Glomerular visceral epithelial cell (primary cell): ENCODE data around the gene DOK3.
"Not testable (repeated sequence)": the region's sequence is repeated elsewhere in the genome, so short reads cannot be mapped to it uniquely, and the experiment has no call there.

Source experiments
- DNase-seq: peaks from one replicate; pipeline ENCODE4 v3.0.0-alpha.2; 2016; ENCODE audit errors: extremely low spot score

DOK3 gene

DNA sequence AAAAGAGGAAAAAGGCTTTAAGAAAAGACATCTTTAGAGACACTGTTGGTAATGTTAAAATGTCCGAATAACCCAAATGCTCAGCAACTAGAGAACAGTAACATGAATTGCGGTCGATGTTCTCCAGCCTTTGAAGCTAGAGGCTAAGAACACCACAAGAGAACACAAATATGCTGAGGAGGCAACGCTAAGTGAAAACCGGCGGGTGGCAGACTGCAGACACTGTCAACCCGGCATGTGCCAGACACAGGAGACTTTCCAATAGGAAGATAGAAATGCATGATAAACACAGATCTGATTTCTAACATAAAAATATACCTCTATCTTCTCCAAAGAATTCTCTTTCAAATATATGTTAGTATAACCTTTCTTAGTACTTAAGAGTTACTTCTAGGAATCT, 25.5 kb upstream of the DOK3 start:
- DNase-seq, result no peak

DNA sequence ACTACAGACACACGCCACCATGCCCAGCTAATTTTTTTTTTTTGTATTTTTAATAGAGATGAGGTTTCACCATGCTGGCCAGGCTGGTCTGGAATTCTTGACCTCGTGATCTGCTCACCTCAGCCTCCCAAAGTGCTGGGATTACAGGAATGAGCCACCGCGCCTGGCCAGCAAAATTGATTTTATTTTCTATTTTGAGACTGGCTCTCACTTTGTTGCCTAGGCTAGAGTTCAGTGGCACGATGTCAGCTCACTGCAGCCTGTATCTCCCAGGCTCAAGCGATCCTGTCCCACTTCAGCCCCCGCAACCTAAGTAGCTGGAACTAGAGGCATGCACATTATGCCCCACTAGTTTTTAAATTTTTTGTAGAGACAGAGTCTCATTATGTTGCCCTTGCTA, 24.8 kb upstream of the DOK3 start:
- DNase-seq, result not testable (repeated sequence)

DNA sequence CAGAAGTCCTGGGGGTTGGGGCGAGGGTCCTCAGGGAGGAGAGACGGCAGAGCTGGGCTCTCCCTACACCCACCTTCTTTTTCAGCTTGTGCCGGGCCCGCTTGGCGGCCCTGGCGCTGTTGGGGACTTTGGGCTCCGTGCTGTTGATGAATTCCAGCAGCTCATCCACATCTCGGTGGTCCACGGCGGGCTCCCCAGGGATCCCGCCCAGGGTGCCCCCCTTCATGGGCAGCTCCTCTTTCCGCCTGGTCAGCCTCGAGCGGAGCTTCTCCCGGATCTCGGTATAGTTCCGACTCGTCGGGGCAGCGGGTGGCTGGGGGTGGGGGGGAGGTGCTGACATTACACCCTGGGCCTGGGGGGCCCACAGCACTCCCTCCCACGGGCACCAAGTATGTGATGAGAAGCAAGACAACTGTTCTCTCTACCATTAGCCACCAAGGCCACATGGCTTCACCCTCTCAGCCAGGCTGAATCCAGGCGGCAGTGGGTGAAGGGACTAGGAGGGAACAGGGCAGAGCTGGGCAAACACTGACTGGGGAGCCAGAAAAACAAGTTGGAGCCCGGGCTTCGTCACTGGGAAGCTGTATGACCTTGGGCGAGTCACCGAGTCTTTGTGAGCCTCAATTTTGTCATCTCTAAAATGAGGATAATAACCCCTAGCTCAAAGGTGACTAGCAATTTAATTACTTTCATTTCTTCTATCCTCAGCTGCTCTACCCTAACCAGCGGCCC, 21.7 kb upstream of the DOK3 start:
- no peak for DNase-seq

DNA sequence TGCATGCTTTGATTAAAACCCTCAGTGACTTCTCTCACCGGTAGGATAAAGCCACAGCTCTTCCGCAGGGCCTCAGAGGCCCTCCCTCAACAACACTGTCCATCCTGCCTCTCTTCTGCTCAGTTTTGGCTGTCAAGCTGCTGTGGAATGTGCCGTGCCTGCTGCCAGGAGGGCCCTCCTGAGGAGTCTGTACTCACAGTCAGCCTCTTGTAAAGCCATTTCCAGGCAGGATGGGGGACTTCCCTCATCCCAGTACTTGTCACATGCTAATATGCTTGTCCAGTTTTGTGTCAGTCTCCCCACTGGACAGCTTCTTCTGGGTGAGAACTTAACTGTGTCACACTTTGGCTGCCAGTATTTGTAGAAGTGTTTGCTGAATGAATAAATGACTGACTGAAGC, 21.0 kb upstream of the DOK3 start:
- DNase-seq, result no peak

DNA sequence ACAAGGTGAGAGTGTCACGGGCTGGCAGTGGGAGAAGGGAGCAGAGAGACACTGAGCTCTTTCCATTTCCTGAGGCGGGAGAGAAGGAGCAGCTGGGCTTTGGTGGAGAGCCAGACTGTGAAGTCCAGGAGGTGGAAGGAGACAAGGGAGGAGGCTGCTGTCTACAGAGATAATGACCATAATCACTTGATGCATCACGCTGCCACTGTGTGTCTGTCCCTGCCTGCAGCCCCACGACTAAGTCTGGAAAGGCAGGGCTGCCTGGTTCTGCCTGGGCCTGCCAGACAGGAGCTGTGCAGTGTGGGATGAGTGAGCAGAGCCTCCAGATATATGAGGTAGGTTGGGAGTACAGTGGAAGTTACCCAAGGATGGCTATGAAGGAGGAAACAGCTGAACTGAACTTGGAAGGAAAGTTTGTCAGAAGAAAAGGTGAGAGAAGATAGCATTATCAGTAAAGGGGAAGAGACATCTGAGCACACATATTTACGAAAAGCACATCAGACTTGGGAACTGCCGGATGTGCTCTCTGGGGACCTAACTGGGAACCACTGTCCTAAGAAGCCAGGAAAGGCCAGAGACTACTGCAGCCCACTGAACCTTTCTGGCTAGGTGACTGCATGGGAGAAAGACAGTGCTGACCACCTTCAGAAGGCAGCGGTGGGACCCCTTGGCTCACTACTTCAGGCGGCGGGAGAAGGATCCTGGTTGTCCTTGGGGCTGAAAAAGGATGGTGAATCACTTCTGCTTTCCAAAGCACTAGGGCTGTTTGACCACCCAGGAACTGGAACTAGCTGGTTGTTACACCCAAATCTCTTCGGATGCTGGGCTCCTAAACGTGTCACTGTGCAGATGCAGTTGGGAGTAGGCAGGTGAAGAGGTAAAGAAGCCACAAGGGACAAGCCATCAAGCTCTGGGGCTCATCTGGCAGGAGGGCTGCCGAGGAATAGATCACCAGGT, 19.9 kb upstream of the DOK3 start:
- no peak for DNase-seq

DNA sequence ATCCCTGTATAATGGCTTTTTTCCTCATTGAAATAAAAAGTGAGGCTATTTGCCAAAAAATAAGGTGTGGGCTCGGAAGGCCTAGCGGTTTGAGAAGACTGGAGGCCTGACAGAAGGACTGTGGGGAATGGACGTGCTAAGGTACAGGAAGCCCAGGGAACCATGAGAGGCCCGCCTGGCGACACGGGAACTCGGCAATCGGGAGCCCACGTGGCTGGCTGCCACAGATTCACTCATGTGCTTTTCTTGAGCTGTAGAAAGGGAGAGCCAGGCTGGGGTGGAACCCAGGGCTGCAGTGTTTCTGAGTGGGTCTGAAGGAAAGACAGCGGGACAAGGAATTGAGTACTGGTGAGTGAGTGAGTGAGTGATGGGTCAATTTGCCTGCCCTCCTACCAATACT, 19.0 kb upstream of the DOK3 start:
- DNase-seq, result no peak

DNA sequence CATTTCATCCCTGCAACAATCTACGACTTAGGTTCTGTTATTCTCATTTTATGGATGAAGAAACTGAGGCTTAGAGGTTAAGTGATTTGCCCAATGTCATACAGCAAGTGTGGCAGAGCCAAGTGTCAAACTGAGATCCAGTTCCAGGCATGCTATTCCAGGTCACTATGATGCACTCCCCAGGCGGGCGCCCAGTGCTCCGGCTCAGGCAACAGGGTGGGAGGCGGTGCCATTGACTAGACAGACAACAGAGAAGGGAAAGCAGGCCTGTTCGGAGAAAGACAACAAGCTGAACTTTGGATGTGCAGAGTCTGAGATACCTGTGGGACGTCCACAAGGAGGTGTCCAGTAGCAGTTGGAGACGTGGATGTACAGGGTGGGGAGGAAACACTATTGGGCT, 18.0 kb upstream of the DOK3 start:
- no peak for DNase-seq

DNA sequence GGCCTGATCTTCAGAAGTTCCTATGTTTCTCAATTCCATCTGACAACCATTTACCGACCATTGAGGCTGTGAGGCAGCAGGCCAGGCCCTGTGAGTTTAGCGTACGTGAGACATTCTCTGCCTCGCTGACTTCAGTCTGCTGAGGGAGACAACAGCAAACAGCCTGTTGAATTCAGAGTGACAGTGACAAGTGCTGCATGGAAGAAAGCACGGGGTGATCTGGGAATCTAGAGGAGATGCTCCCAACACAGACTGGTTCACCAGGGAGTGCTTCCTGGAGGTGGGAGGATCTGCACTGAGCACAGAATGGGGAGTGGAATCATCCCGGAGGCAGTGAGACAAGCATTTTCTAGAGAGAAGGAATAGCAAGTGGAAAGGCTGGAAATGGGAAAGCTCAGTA, 17.2 kb upstream of the DOK3 start:
- DNase-seq, result no peak

DNA sequence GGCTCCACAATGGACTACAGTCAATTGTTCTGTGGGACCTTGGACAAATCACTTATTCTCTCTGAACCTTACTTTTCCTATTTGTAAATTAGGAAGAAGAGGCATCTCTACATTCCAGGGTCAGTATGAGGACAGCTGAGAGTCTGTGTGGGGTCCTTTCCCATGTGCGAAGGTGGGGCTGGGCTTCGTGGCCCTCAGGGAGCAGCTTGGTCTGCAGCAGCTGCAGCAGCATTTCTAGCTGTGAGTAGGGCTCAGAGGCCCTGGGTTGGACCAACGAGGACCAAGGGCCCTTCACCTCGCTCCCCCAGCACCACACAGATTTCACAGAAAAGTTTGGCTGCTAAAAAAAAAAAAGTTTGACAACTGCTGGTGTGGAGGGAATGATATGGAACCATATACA, 16.6 kb upstream of the DOK3 start:
- no peak for DNase-seq

DNA sequence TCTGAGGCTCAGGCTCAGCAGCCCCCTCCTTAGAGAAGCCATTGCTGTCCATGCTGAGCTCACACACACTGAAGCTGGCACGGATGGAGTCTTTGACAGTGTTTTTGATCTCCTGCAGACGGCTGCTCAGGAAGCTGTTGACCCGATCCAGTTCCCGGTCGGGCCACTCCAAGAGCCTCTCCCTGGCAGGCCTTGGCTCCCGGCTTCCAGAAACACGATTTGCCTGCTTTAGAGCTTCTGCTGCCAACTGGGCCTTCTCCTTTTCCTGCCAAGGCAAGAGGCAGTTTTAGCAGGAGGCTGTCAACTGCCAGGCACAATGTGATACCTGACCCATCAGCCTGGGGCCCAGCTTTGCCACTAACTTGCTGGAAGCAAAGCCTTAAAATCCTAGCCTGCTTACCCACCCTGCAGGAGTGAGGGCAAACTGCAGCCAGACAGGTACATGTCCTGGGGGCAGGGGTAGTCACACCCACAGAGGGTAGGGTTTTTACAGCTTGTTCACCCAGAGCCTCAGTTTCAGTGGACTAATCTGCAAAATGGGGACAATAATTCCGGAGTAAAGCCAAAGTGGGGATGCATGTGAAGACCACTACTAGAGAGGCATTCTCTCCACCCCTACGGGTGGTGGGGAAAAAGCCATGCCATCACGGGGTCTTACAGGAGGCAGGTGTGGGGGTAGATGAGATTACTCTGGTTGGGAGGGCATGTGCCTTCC, 15.5 kb upstream of the DOK3 start:
- DNase-seq, result no peak

DNA sequence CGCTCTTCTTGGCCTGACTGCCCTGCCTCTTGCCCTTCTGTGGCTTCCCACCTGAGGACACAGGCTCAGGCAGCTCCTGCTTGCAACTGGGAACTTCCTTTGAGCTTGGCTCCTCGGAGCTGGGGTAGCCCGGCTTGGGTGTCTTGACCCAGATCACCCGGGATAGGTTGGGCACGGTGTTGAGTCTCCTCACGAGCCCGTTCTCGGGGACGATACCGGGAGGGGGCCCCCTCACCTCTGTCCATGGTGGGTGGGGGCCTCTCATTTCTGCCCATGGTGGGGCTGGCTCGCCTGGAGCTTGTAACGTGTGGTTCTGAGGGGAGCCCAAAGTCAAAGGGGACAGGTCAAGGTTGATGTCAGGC, 14.9 kb upstream of the DOK3 start:
- DNase-seq, result no peak

DNA sequence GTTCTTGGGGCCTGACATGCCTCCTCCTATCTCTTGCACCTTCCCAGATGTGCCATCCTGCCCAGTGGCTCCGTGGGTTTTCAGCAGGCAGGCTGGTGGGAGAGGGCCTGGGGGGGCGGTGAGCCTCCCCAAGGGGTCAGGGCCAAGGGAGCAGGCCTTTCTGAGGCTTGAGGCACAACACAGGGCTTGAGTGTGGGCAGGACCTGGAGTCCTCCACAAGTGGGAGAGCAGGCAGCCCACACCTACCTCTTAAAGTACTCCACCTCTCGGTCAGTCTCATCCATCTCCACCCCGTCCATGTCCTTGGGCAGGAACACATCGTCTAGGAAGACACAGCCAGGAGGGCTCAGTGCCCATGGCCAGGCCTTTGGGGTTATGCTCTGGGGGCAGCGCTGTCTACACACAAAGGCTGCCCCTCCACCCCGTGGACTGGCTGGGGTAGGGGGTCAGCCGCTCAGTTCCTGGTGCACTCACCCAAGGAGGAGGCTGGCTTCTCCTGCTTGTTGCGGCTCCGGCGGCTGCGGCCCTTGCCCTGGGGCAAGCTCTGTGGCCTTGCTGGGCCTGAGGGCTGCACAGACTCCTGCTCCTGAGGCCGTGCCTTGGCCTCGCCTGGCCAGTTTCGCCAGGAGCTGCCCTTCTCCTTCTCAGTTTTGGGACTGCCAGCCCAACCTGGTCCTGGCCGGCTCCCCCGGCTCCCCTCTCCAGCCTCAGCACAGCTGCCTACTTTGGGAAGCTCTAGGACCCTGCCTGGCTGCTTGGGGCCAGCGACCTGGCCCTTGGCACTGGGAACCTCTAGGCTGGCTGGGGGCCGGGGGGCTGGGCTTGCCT, 14.3 kb upstream of the DOK3 start:
- no peak for DNase-seq

DNA sequence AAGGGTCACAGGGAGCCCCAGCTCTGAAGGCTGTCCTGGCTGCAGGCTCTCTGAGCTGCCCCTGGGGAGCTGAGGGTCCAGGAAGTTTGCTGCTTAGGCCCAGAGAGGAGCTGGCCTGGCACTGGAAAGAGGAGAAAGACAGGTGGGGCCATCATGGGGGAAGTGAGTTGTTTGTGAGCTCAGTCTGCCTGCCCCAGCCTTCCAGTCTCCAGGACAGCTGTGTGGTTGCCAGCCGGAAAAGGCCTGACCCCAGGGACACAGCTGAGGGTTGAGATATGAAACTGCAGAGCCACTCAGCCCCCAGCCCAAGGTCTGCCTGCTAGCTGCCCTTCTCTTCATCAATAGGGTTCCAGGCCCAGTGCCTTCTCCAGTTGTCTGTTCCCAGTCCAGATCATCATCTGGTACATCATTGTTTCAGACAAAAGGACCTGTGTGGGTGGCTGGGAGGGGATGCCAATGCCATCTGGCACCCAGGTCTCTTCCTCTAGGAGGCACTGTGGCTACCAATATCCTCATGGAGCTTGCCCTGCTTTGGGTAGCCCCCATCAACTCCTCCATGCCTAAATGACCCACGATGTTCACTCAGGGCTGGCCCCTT, 11.4 kb upstream of the DOK3 start:
- DNase-seq, result no peak

DNA sequence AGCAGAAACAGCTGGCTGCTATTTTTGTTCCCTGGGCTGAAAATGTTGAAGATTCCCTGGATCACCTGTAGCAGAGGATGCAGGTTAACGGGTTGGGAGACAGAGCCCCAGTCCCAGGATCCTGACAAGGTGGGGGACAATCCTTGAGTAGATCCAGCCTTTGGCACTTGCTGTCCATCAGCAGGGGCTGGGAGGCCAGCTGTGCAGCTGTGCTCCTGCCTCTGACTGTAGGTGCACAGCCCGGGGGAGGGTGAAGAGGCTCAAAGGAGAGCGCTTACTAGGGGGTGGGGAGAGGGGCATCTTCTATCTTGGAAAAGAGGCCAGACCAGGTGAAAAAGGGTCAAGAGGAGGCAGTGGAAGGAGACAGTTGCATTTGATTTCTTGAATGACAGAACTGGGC, 10.6 kb upstream of the DOK3 start:
- DNase-seq, result no peak

DNA sequence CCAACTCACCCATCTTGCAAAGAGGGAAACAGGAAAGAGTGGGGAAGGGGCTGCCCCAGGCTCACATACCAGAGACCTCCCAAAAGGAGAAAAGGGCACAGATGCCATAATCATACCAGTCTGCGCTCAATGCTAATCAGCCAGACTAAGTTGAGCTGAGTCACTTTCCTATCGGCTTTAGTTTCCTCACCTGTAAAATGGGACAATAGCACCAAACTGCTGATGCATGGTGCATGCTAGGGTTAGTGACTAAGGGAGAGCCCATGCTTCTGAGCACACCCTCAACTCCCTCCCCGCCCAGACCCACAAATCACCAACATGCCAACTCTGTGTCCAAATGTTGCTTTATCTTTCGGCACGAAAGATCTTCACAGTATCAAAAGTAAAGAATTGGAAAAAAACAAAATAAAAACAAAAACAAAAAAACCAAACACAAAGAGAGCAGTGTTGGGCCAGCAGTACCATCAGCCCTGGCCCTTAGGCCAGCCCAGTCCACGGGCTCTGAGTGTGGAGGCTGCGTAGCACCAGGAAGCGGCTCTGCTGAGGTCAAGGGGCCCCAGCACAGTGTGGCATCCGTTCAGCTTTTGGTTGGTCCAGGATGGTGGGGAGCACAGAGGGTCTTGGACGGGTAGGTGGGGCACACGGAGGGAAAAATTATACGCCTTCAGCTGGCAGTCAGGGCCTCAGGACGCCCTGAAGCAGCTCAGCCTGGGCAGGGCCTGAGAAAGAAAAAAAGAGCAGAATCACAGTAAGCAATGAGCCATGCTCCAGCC, 10.0 kb upstream of the DOK3 start:
- no peak for DNase-seq

DNA sequence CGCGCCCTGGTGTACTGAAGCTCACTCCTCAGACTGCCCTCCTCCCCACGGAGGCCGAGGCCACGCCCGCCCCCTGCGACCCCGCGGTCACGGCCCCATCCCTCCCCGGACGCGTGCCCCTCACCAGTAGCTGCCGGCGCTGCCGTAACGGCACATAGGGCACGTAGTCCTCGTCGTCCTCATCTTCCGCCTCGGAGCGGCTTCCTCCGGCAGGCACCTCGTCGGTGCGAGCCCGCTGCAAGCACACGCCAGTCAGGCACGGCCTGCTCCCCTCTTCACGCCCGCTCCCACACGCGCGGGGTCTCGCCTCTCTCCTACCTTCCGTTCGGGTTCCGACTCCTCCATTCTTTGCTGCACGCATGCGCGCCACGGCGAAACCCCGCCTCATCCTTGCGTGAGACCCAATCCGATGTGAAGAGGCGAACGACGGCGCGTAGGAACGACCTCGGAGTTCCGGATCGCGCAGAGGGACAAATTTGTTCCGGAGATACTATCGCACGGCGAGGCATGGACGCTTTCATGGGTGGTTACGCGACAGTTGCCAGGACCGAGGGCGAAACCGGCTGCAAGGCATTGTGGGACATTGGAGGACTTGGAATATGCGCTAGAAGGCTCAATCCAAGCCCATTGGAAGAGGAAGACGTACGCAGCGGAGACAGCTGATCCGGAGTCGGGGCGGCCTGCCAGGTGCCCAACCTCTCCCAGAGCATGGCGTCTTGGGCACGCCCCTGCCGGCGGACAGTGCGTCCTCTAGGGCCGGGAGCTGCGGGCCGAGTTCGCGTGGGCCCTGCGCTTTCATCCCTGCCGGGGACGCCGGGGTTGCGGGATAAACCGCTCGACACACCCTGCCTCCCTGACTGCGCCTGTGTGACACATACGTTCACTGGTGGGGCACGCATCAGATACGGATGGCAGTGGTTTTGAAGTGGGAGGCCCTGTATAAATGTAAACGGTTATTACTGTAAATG, 7.3 kb upstream of the DOK3 start, which contains the start of gene DDX41:
Gene DDX41 (minus strand): TSS at position 361 of the 968 bp plus-strand sequence. CDS start 16 bp downstream, at position 345.
- peak; percentile 99 for DNase-seq

DNA sequence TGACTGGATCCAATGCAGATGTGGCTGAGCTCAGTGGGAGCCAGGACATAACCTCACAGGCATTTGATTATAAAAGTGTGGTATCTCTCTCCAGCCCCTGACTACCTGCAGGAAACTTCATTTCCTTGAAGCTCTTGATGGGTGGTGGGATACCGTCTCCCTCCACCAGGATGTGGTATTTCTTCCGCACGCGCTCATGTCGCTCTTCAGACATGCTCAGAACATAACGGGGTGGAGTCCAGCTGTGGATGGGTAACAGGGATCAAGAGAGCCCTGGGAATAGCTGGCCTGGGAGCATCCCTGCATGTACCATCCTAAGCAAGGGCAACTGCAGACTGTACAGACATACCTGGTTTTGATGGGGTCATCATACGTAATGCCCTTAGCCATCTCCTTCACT, 6.0 kb upstream of the DOK3 start:
- no peak for DNase-seq

DNA sequence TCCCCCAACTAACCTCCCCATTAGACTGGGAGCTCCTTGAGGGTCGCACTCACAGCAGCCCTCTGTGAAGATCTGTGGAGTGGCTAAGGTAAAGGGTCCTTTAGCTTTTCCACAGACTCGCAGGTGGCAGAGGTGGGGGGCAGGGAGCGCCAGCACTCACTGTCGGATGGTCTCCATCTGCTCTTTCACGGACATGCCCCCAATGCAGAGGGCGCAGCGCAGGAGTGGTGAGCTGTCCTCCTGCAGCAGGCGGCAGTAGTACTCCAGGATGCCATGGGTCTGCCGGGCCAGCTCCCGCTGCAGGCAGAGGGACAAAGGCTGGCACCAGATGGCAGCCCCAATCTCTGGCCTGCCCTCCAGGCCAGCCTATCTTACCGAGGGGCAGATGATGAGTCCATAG, 4.9 kb upstream of the DOK3 start:
- DNase-seq, result no peak

DNA sequence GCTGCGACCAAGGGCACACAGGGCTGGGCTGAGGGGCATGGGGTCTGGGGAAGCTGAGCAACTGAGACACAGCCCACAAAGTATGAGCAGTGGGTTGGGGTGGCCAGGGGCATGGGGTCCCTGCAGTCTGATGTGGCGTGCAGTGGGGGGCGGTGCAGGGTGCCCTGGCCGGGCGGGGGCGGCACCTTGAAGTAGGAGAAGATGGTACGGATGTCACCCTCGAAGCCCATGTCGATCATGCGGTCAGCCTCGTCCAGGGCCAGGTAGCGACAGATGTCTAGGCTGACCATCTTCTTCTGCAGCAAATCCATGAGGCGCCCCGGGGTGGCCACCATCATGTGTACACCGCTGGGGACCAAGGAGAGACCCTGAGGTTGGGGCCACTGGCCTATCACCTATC, 3.9 kb upstream of the DOK3 start:
- DNase-seq, result no peak
